Fibroblast of gingiva (primary cell): ENCODE results near the gene FAM83C.

Experiments
- DNase-seq: peaks from one replicate; pipeline ENCODE4 v3.0.0-alpha.2; 2011; ENCODE audit warnings: low read depth

FAM83C gene

GRCh38 chr20:35291654-35292503 lies at the start of gene FAM83C:
TSS of gene FAM83C (minus strand) at chr20:35292425. CDS start at chr20:35292304, 121 bp downstream.
- no peak for DNase-seq

GRCh38 chr20:35341366-35342028 lies 49.3 kb upstream of the FAM83C start:
- no peak for DNase-seq

- no peak for DNase-seq
These were observed 48.2 kb upstream of the FAM83C start for GRCh38 chr20:35340436-35340835.

DNA sequence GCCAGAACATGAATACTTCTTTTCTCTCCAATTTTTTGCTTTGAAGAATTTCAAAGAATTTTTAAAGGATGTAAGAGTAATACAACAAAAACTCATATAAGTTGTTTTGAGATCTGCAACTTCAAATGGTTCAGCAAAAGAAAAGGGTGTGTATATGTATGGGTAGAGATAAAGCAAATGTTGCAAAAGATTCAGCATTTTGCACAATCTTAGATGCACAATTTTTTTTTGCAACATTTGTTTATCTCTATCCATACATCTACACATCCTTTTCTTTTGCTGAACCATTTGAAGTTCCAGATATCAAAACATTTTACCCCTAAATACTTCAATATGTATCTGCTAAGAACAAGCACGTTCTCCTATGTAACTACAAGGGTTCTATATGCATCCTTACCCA lies 47.4 kb upstream of the FAM83C start:
- no peak for DNase-seq

GRCh38 chr20:35339007-35339406 lies 46.8 kb upstream of the FAM83C start:
- peak; percentile 91 for DNase-seq

DNA sequence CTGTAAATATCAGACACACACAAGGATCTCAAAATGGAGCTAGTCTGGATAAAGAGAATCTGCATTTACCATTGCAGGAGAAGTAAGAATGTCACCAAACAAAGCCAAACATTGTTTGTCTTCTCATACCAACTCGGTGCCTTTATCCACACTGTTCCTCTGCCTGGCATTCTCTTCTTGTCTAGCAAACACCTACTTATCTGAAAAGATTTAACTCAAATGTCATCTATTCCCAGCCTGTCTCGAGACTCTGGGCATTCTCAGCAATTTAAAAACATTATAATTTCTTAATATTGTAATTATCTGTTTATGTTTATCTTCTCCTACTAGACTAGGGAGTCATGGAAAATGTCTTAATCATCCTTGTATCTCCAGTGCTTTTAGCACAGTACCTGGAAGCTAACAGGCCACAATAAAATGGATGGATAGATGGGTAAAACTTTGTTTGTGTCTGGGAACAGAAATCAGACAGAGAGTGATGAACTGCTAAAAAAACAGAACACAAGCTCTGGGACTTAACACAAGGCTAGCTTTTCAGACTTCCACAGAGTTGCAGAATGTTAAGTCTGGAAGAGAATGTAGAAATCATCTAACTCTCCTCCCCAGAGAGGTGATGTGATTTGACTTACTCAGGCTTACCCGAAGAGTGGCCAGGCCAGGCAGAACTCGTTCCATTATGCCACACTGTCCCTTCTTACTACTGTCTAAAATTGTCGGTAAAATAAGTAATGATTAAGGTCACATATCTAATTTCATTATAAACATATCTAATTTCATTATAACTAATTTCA lies 42.3 kb upstream of the FAM83C start:
- peak; percentile 40 for DNase-seq

DNA sequence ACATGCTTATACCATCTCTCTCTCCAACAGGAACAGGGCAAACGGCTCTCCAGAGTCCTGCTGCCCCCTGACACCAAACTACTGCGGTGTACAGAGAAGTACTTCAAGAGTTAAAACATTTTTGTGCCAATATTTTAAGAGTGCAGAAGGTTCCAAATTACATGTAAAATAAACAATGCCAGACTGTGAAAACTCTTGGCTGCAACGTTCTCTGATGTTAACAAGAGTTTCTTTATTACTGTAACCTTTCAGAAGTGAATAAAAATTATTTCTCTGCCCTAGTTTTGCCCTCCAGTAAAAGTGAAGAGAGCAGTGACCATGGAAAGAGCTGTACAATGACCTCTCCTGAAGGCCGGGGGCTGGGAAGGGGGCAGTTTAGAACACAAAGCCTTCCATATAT lies 41.4 kb upstream of the FAM83C start:
- DNase-seq = no peak

GRCh38 chr20:35332540-35333200 lies 40.4 kb upstream of the FAM83C start:
- DNase-seq = no peak

DNA sequence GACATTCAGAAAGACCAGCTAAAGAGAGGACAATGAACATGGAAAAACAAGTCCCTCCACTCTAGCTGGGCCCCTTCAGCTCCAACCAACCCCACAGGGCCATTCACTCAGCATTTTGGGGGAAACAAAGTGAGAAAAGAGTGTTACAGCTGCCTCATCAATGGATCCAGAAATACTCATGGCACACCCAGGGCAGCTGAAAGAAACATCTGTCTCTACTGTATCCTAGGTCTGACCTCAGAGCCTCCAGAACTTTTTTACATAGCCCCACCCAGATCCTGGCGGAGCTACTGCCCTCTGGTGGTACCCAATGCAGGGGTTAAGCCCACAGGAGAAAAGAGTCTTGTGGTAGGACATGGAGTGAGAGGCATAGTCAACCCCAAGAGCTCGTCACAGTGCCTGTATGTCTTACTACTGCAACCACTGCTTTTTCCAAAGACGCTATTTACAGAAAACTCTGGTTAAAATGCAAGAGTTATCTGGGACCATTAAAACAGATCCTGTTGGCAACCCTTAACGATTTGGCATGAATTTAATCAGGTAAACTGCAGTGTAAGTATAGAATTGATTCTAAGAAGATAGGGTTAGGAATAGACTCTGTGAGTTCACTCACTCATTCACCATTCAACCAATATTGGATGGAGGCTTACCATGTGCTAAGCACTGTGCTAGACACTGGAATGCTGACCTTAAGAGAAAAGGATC lies 37.4 kb upstream of the FAM83C start:
- no peak for DNase-seq

DNA sequence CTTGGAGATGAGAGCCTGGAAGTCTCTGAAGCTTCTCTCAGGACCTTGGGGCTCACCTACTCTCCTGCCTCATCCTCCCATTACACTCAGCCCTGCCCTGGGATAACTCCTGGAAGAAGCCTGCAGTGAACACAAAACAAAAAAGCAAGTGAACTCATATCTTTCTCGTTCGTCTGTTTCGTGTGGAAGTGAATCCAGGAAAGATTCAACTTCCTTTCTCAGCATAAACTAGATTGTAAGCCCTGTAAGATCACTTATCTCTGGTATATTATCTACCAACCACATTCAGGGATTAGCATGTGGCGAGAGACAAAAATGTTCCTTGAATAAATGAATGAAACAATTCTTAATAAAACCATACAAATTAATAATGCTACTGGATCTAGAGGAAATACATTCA lies 36.5 kb upstream of the FAM83C start:
- no peak for DNase-seq

DNA sequence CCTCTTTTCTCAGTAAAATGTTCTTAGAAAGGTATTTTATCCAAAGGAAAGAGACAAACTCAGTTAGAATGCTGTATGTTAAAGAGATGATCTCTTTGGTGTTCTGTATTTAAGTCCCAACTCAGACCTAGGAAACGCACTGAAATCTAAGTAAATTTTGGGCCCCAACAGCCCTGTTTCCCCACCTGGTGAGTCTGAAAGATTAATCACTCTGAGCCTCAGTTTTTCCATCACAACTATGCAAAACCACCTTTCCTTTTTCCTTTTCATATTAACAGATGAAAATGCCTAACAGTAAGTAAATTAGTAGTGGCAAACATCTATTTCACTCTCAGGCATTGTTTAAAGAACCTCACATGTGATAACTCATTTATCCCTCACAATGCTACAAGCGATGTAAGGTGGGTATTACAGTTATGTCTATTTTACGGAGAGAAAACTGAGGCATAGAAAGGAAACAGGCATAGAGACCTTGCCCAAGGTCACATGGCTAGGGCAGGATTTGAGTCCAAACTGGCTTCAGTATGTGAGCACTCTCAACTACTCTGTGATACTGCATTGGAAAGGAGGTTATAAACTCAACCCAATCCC lies 36.0 kb upstream of the FAM83C start:
- no peak for DNase-seq

- peak; percentile 63 for DNase-seq
These were observed 35.1 kb upstream of the FAM83C start for GRCh38 chr20:35327074-35327976.

GRCh38 chr20:35326740-35327073 lies 34.5 kb upstream of the FAM83C start:
- no peak for DNase-seq

GRCh38 chr20:35326021-35326739 lies 34.0 kb upstream of the FAM83C start:
- DNase-seq = peak; percentile 79

DNA sequence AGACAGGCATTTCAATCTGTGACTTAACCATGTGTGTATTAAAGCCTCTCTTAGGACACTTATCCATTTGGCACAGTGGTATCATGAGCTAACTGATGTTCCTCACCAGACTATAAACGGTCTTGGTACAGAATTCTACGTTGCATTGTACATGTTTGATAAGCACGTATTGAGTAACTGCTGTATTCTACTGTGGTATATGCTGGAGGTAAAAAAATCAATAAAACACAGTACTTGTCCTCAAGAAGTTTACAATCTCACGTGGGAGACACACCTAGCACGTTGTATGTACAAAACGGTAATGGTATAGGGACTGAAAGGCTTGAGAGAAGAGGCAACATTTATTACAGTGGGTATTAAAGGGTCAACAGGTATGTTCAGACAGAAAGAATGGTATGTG lies 33.2 kb upstream of the FAM83C start:
- no peak for DNase-seq

DNA sequence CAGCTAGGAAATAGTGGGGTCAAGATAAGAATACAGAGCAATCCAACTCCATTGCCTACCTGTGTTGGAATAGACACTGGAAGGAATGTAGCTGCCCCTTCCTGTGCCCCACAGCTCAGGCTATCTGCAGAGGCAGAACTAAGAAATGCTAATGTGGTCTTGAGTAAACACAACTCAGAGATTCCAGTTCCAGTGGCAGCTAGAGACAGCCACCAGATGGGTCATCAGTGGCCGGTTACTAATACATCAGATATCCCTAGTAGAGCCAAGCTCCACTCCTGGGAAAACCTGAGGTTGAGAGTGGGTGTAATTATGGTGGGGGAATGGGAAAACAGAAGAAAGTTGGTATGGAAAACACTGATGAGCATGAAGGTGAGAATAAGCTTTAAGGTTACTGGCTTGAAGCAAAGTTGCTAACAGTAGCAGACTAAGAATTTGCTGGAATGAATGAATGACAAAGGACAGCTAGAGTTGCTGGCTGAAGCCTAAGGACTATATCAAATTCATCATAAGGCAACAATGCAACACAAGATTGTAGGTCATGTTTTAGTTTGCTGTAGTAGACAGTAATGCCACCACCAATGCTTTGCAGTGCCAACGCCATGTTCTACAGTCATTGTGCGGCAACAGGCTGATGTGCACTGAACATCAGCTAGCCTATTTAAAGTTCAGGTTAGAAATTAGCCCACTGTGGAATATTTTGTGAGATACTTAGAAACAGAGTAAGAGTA lies 28.3 kb upstream of the FAM83C start:
- DNase-seq = no peak

GRCh38 chr20:35319871-35320197 lies 27.6 kb upstream of the FAM83C start:
- DNase-seq = no peak

DNA sequence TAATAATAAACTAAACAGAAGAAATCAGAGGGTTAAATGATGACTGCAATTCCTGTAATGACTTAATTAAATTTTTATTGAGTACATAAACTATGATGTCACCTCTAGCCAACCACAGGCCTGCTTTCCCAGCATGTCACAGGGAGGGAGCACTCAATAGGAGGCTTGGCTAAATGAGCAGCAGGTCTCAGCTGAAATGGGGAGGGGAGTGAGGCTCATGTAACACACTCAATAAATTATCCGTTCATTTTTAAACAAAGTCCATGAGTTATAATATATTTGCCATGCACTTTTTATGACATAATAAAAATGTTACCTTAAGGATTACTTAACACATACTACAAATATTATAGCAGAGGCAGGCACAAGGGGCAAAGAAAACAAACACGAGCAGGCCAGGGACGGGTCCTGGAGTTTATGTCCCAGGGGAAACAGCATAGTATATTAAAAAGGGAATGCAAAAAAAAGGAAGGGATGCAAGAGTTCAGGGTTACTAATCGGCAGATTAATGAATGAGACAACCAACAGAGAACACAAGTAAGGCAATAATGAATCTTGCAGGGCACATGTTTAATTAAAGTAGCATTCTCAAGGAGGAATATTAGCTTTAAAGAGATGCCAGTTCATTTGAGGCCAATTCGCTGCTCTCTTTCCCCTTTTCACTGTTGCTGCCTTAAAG lies 27.1 kb upstream of the FAM83C start:
- DNase-seq = no peak
